Neural progenitor cell (in vitro differentiated cells): Measurements from ENCODE around the gene CELF5. TPM values are rescaled to one million over a fixed set of nuclear protein-coding genes. Genes with fewer than 3 reads are reported as not detected.

Experiments
- DNase-seq: peaks from one replicate; pipeline ENCODE4 v3.0.0-alpha.2; 2016; ENCODE audit warnings: low spot score
- H2AFZ ChIP-seq: fragments of 200-600 bp; sonication (generic); replicated peaks from 2 replicates; pipeline ENCODE4 v1.6.1; 2016; ENCODE audit warnings: antibody characterized with exemption
- H3F3A ChIP-seq: fragments of 200-600 bp; sonication (generic); 2 replicates; pipeline ENCODE4 v1.6.1; 2016; ENCODE audit warnings: antibody characterized with exemption, low read depth
- H3K27ac ChIP-seq: fragments of 200-600 bp; sonication (generic); 2 replicates; pipeline ENCODE4 v1.5.1; 2016; ENCODE audit warnings: mild to moderate bottlenecking
- H3K27me3 ChIP-seq: fragments of 200-600 bp; sonication (generic); 2 replicates; pipeline ENCODE4 v1.6.1; 2016; ENCODE audit warnings: mild to moderate bottlenecking, moderate library complexity
- H3K36me3 ChIP-seq: fragments of 200-600 bp; sonication (generic); 2 replicates; pipeline ENCODE4 v1.5.1; 2016
- H3K4me1 ChIP-seq: fragments of 200-600 bp; sonication (generic); 2 replicates; pipeline ENCODE4 v1.6.1; 2016; ENCODE audit warnings: mixed run types
- H3K4me2 ChIP-seq: fragments of 200-600 bp; sonication (generic); 2 replicates; pipeline ENCODE4 v1.6.1; 2016
- H3K4me3 ChIP-seq: fragments of 200-600 bp; sonication (generic); 2 replicates; pipeline ENCODE4 v1.5.1; 2016
- H3K79me2 ChIP-seq: fragments of 200-600 bp; sonication (generic); 2 replicates; pipeline ENCODE4 v1.6.1; 2016; ENCODE audit warnings: low read depth
- H3K9ac ChIP-seq: fragments of 200-600 bp; sonication (generic); 2 replicates; pipeline ENCODE4 v1.6.1; 2016
- H3K9me3 ChIP-seq: fragments of 200-600 bp; sonication (generic); 2 replicates; pipeline ENCODE4 v1.5.1; 2016; ENCODE audit warnings: low read depth
- H4K20me1 ChIP-seq: fragments of 200-600 bp; sonication (generic); 2 replicates; pipeline ENCODE4 v1.6.1; 2016; ENCODE audit warnings: low read depth
- H3K27ac Mint-ChIP-seq: 3 replicates; pipeline ENCODE4 v1.8.0; 2021; ENCODE audit warnings: mixed read lengths
- H3K27me3 Mint-ChIP-seq: 2 replicates; pipeline ENCODE4 v1.8.0; 2022; ENCODE audit warnings: low read depth, mild to moderate bottlenecking, inconsistent platforms, moderate library complexity, mixed read lengths; ENCODE audit not compliant: insufficient read depth
- H3K36me3 Mint-ChIP-seq: 3 replicates; pipeline ENCODE4 v1.8.0; 2021; ENCODE audit warnings: mixed read lengths
- H3K4me1 Mint-ChIP-seq: 3 replicates; pipeline ENCODE4 v1.8.0; 2021; ENCODE audit warnings: mixed read lengths
- H3K4me3 Mint-ChIP-seq: 3 replicates; pipeline ENCODE4 v1.8.0; 2021; ENCODE audit warnings: mild to moderate bottlenecking, moderate library complexity, mixed read lengths
- H3K9me3 Mint-ChIP-seq: 3 replicates; pipeline ENCODE4 v1.8.0; 2020; ENCODE audit warnings: mixed read lengths
- CTCF ChIP-seq: fragments of 200-600 bp; sonication (generic); IDR thresholded peaks from 2 replicates; pipeline ENCODE4 v1.5.1; 2017; ENCODE audit warnings: antibody characterized with exemption, mild to moderate bottlenecking
- EZH2 ChIP-seq: fragments of 200-600 bp; sonication (generic); IDR thresholded peaks from 2 replicates; pipeline ENCODE4 v1.6.1; 2017; ENCODE audit warnings: antibody characterized with exemption, mild to moderate bottlenecking, moderate library complexity
- EZH2phosphoT487 ChIP-seq: fragments of 200-600 bp; sonication (generic); IDR thresholded peaks from 2 replicates; pipeline ENCODE4 v1.6.1; 2017; ENCODE audit warnings: antibody characterized with exemption
- total RNA-seq: library from RNA; depleted of rRNA; stranded (reverse); fragments of >200 nt; gene quantifications from 2 replicates; pipeline ENCODE4 v1.2.3, GENCODE V29; 2015; ENCODE audit warnings: low replicate concordance

The CELF5 gene
- total RNA-seq, 1 donor from 2014 or later = 7.9 TPM

- H2AFZ ChIP-seq = no peak overlapping the region
- no peaks in the 10 kb centered on the region for H3K36me3 Mint-ChIP-seq
- H3K79me2 ChIP-seq = no peaks in the 10 kb centered on the region
- H3K4me1 Mint-ChIP-seq = no peaks in the 10 kb centered on the region
- peaks cover 4% of the 10 kb centered on the region for H3K27me3 Mint-ChIP-seq
- H3K9me3 ChIP-seq = no peaks in the 10 kb centered on the region
- H3K4me1 ChIP-seq = no peaks in the 10 kb centered on the region
- H3K4me2 ChIP-seq = no peak overlapping the region
- DNase-seq = no peak
- H3K4me3 Mint-ChIP-seq = no peak overlapping the region
- H3K27me3 ChIP-seq = no peaks in the 10 kb centered on the region
- TF ChIP-seq EZH2phosphoT487 = no peak
- TF ChIP-seq EZH2 = no peak
- no peak for TF ChIP-seq CTCF
- H4K20me1 ChIP-seq = peaks cover 26% of the 10 kb centered on the region
- H3F3A ChIP-seq = no peaks in the 10 kb centered on the region
- no peak overlapping the region for H3K9ac ChIP-seq
- H3K27ac ChIP-seq = no peak overlapping the region
- no peaks in the 10 kb centered on the region for H3K36me3 ChIP-seq
- no peak overlapping the region for H3K27ac Mint-ChIP-seq
- H3K4me3 ChIP-seq = no peak overlapping the region
- no peaks in the 10 kb centered on the region for H3K9me3 Mint-ChIP-seq
Measured at GRCh38 chr19:3236272-3236671, 11.8 kb downstream of the CELF5 start.

GRCh38 chr19:3238066-3238561 lies 13.7 kb downstream of the CELF5 start:
- DNase-seq = no peak
- Mint-ChIP-seq H3K9me3 (no peaks in the 10 kb centered on the region), H3K4me1 (no peaks in the 10 kb centered on the region), H3K4me3 (no peak overlapping the region), H3K27ac (no peak overlapping the region), H3K36me3 (no peaks in the 10 kb centered on the region), H3K27me3 (peaks cover 4% of the 10 kb centered on the region)
- Histone ChIP-seq H3K4me1 (no peaks in the 10 kb centered on the region), H3K27me3 (no peaks in the 10 kb centered on the region), H3K4me3 (no peak overlapping the region), H3K79me2 (no peaks in the 10 kb centered on the region), H3K4me2 (no peak overlapping the region), H3K27ac (no peak overlapping the region), H3F3A (no peaks in the 10 kb centered on the region), H2AFZ (no peak overlapping the region), H3K9ac (no peak overlapping the region), H3K36me3 (no peaks in the 10 kb centered on the region), H3K9me3 (no peaks in the 10 kb centered on the region), H4K20me1 (peaks cover 37% of the 10 kb centered on the region)
- TF ChIP-seq EZH2phosphoT487 = no peak
- TF ChIP-seq EZH2 = no peak
- no peak for TF ChIP-seq CTCF

- Histone ChIP-seq H4K20me1 (peaks cover 43% of the 10 kb centered on the region), H3K27me3 (no peaks in the 10 kb centered on the region), H3K27ac (no peak overlapping the region), H3K36me3 (no peaks in the 10 kb centered on the region), H3K9ac (no peak overlapping the region), H3K4me2 (no peak overlapping the region), H3K79me2 (no peaks in the 10 kb centered on the region), H3K4me3 (no peak overlapping the region), H3F3A (peaks cover 3% of the 10 kb centered on the region), H2AFZ (no peak overlapping the region), H3K4me1 (no peaks in the 10 kb centered on the region), H3K9me3 (no peaks in the 10 kb centered on the region)
- Mint-ChIP-seq H3K4me3 (no peak overlapping the region), H3K27ac (no peak overlapping the region), H3K36me3 (no peaks in the 10 kb centered on the region), H3K9me3 (no peaks in the 10 kb centered on the region), H3K27me3 (peaks cover 4% of the 10 kb centered on the region), H3K4me1 (no peaks in the 10 kb centered on the region)
- no peak for DNase-seq
- no peak for TF ChIP-seq EZH2
- TF ChIP-seq EZH2phosphoT487 = no peak
- no peak for TF ChIP-seq CTCF
Measured at GRCh38 chr19:3239367-3239766, 14.9 kb downstream of the CELF5 start.
